ENCODE data around the gene TM2D3. TPM values are rescaled to one million over a fixed set of nuclear protein-coding genes. Genes with fewer than 3 reads are reported as not detected.

Gene TM2D3
- total and polyA plus RNA-seq, 2 donors (not counting 1 experiment from before 2014, with no cell fraction given) = 35.5 to 63.5 TPM

DNA sequence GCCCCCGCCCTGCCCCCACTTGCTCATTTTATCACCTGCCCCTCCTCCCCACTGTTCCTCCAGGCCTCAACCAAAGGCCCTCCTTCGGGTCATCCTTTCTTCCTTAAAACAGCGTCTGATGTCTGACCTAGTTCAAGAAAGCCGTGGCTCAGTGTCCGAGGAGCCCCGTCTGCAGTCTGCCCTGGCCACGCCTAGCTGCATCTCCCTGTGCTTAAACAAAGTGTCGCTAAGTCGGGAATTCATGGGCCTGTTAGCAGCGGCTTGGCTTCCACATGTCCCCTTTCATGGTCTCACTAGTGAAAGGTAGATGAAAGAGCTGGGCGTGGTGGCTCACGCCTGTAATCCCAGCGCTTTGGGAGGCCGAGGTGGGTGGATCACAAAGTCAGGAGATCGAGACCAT is 41.2 kb downstream of the TM2D3 start:
- H4K20me1 ChIP-seq (ENCODE audit: control insufficient read depth, insufficient read depth, low read length, poor library complexity, severe bottlenecking) = no peaks in the 10 kb centered on the region
- no peak overlapping the region for H2AFZ ChIP-seq (ENCODE audit: insufficient read depth, low read depth, low read length, poor library complexity, severe bottlenecking)
- Mint-ChIP-seq H3K4me3 (no peak overlapping the region), H3K4me1 (no peaks in the 10 kb centered on the region), H3K27me3 (no peaks in the 10 kb centered on the region), H3K27ac (no peak overlapping the region), H3K9me3 (ENCODE audit: insufficient read depth) (no peaks in the 10 kb centered on the region)
- POLR2A ChIA-PET = no interaction called here
- CTCF ChIA-PET = no interaction called here
- no peaks in the 10 kb centered on the region for H3K9me3 ChIP-seq (ENCODE audit: control extremely low read depth in 1 of 3, control insufficient read depth in 2 of 3, insufficient read depth in 1 of 3, low read length in 2 of 3)
- DNase-seq (no peak), ATAC-seq (ENCODE audit: low read depth) (no peak)
- H3K4me2 ChIP-seq (replicated peaks; ENCODE audit: low read depth, low read length, poor library complexity, severe bottlenecking) = no peak overlapping the region
- H3K36me3 ChIP-seq (replicated peaks in 1 of 2; ENCODE audit: control extremely low read depth in 1 of 2, control insufficient read depth in 1 of 2, extremely low read depth in 1 of 2, insufficient read depth in 2 of 2, low read length in 1 of 2) = no peaks in the 10 kb centered on the region
- H3K4me1 ChIP-seq (ENCODE audit: control insufficient read depth in 2 of 2, insufficient read depth in 2 of 2, low read length in 2 of 2) = no peaks in the 10 kb centered on the region
- no peaks in the 10 kb centered on the region for H3K27me3 ChIP-seq (replicated peaks in 1 of 4; ENCODE audit: control extremely low read depth in 1 of 4, control insufficient read depth in 3 of 4, insufficient read depth in 4 of 4, low read length in 3 of 4)
- no peaks in the 10 kb centered on the region for H3K79me2 ChIP-seq (ENCODE audit: control insufficient read depth, insufficient read depth, low read length)
- WGBS (ENCODE audit: insufficient coverage) = 91% methylated on average over 15 of the region's 15 CpGs
- no peak overlapping the region for H3K27ac ChIP-seq (ENCODE audit: low read length in 2 of 2)
- intact Hi-C loops (cut with micrococcal nuclease) = no loop called here
- no peak overlapping the region for H3K9ac ChIP-seq (ENCODE audit: low read length)
- H3K4me3 ChIP-seq (ENCODE audit: control extremely low read depth in 1 of 5, extremely low read depth in 1 of 5, insufficient read depth in 1 of 5, low read depth in 2 of 5, low read length in 4 of 5) = no peak overlapping the region
- TF ChIP-seq CTCF (IDR thresholded peaks at IDR 0.05) (no peak), EZH2 (IDR thresholded peaks at IDR 0.05; ENCODE audit: borderline replicate concordance, insufficient read depth, low read depth, low read length, poor library complexity, severe bottlenecking) (no peak)

GRCh38 chr15:101610611-101611000 is 41.6 kb downstream of the TM2D3 start:
- H3K9me3 Mint-ChIP-seq (ENCODE audit: insufficient read depth) = no peaks in the 10 kb centered on the region
- POLR2A ChIA-PET = no interaction called here
- intact Hi-C loops (cut with micrococcal nuclease) = no loop called here
- Histone ChIP-seq H3K4me3 (ENCODE audit: control extremely low read depth in 1 of 5, extremely low read depth in 1 of 5, insufficient read depth in 1 of 5, low read depth in 2 of 5, low read length in 4 of 5) (no peak overlapping the region), H3K36me3 (replicated peaks in 1 of 2; ENCODE audit: control extremely low read depth in 1 of 2, control insufficient read depth in 1 of 2, extremely low read depth in 1 of 2, insufficient read depth in 2 of 2, low read length in 1 of 2) (no peaks in the 10 kb centered on the region), H3K27ac (ENCODE audit: low read length in 2 of 2) (no peak overlapping the region), H4K20me1 (ENCODE audit: control insufficient read depth, insufficient read depth, low read length, poor library complexity, severe bottlenecking) (no peaks in the 10 kb centered on the region), H3K79me2 (ENCODE audit: control insufficient read depth, insufficient read depth, low read length) (no peaks in the 10 kb centered on the region), H3K27me3 (replicated peaks in 1 of 4; ENCODE audit: control extremely low read depth in 1 of 4, control insufficient read depth in 3 of 4, insufficient read depth in 4 of 4, low read length in 3 of 4) (no peaks in the 10 kb centered on the region), H3K4me1 (ENCODE audit: control insufficient read depth in 2 of 2, insufficient read depth in 2 of 2, low read length in 2 of 2) (no peaks in the 10 kb centered on the region), H2AFZ (ENCODE audit: insufficient read depth, low read depth, low read length, poor library complexity, severe bottlenecking) (no peak overlapping the region), H3K9ac (ENCODE audit: low read length) (no peak overlapping the region), H3K9me3 (ENCODE audit: control extremely low read depth in 1 of 3, control insufficient read depth in 2 of 3, insufficient read depth in 1 of 3, low read length in 2 of 3) (no peaks in the 10 kb centered on the region), H3K4me2 (replicated peaks; ENCODE audit: low read depth, low read length, poor library complexity, severe bottlenecking) (no peak overlapping the region)
- CTCF ChIA-PET = no interaction called here
- TF ChIP-seq CTCF (IDR thresholded peaks at IDR 0.05) = no peak
- no peak for TF ChIP-seq EZH2 (IDR thresholded peaks at IDR 0.05; ENCODE audit: borderline replicate concordance, insufficient read depth, low read depth, low read length, poor library complexity, severe bottlenecking)
- H3K27me3 Mint-ChIP-seq = no peaks in the 10 kb centered on the region
- no peaks in the 10 kb centered on the region for H3K4me1 Mint-ChIP-seq
- ATAC-seq (ENCODE audit: low read depth) (no peak), DNase-seq (no peak)
- 96% methylated on average over 8 of the region's 8 CpGs for WGBS (ENCODE audit: insufficient coverage)
- no peak overlapping the region for H3K4me3 Mint-ChIP-seq
- no peak overlapping the region for H3K27ac Mint-ChIP-seq

Data from B cell (primary cell).